Measurements from ENCODE around the gene EPS8L3.

- TF ChIP-seq CTCF (IDR thresholded peaks at IDR 0.05; ENCODE audit: low read length) (no peak), EZH2 (optimal IDR thresholded peaks at IDR 0.05; ENCODE audit: low read depth, low read length) (no peak), EZH2phosphoT487 (IDR thresholded peaks at IDR 0.05; ENCODE audit: low read length) (no peak)
Observed at GRCh38 chr1:109796484-109797302, 33.0 kb upstream of the EPS8L3 start.

Measured in MM.1S (cell line).